Gastrocnemius medialis (tissue), 4 donors: ENCODE data around the gene RALBP1. TPM values are rescaled to one million over a fixed set of nuclear protein-coding genes. Genes with fewer than 3 reads are reported as not detected.

ENCODE experiments used
- ATAC-seq, 2 donors: fragments of 150-250 bp; one replicate each; pipeline ENCODE4 v1.9.1; 2016
- DNase-seq, 2 donors: peaks; one replicate each; pipeline ENCODE4 v3.0.0-alpha.2; 2019
- H3K27ac ChIP-seq, 4 donors: fragments of 200-600 bp; sonication (generic); 1 replicate in 1 of 4; 2 replicates in 3 of 4; pipeline ENCODE4 v1.5.1; 2016 to 2018; ENCODE audit warnings: mild to moderate bottlenecking in 2 of 4, moderate library complexity in 1 of 4
- H3K27me3 ChIP-seq, 3 donors: fragments of 200-600 bp; sonication (generic) in 2 of 3; 1 replicate in 1 of 3; 2 replicates in 2 of 3; pipeline versions ENCODE4 v1.5.1 to v1.6.0; 2016 to 2019; ENCODE audit warnings: mild to moderate bottlenecking in 1 of 3, moderate library complexity in 1 of 3
- H3K36me3 ChIP-seq, 2 donors: fragments of 200-600 bp; sonication (generic) in 1 of 2; one replicate each; pipeline ENCODE4 v1.5.1; 2017 to 2018
- H3K4me1 ChIP-seq, 2 donors: fragments of 200-600 bp; sonication (generic) in 1 of 2; one replicate each; pipeline ENCODE4 v1.5.1; 2016 to 2017; ENCODE audit warnings: mild to moderate bottlenecking in 2 of 2
- H3K4me3 ChIP-seq, 4 donors: fragments of 200-600 bp; sonication (generic) in 3 of 4; 1 replicate in 1 of 4; 2 replicates in 3 of 4; pipeline ENCODE4 v1.5.1; 2016 to 2019; ENCODE audit warnings: mild to moderate bottlenecking in 2 of 4
- H3K9me3 ChIP-seq, 3 donors: fragments of 200-600 bp; sonication (generic) in 2 of 3; 1 replicate in 1 of 3; 2 replicates in 2 of 3; pipeline ENCODE4 v1.5.1; 2016 to 2019
- CTCF ChIP-seq, 5 experiments: fragments of 450-650 bp in 3 of 5; fragments of 200-600 bp in 2 of 5; sonication (generic) in 2 of 5; IDR thresholded peaks in 4 of 5; conservative IDR thresholded peaks in 1 of 5; 1 replicate in 4 of 5; 2 replicates in 1 of 5; pipeline ENCODE4 v1.5.1; 2016 to 2019; ENCODE audit warnings: antibody characterized with exemption in 5 of 5, mild to moderate bottlenecking in 3 of 5, moderate library complexity in 3 of 5
- POLR2A ChIP-seq, 2 donors: fragments of 450-650 bp; IDR thresholded peaks; one replicate each; pipeline ENCODE4 v1.6.1; 2017; ENCODE audit warnings: antibody characterized with exemption in 2 of 2, mild to moderate bottlenecking in 2 of 2, moderate library complexity in 2 of 2
- in situ Hi-C, 4 donors: fragments of 200-750 bp; cut with MboI; loops; one replicate each; pipeline versions ENCODE4 v1.15.0 to v1.8.0; 2017; ENCODE audit warnings: low sequenced_read_pairs in 4 of 4
- intact Hi-C: fragments of 100-400 bp; cut with DNase I; formaldehyde crosslinking; loops from one replicate; pipeline ENCODE4 v1.15.1; 2023; ENCODE audit warnings: low total_unique reads
- total RNA-seq, 4 donors: library from RNA; depleted of rRNA; stranded (reverse); fragments of >200 nt; gene quantifications; one replicate each; pipeline versions ENCODE4 v1.1.0 to v1.2.3, GENCODE V29; 2016

The RALBP1 gene
- total RNA-seq, 4 donors from 2014 or later, result 41.5 to 108 (median 78.1) TPM

- peaks cover 3 to 75% of the 10 kb centered on the region in 2 donors for H3K36me3 ChIP-seq
- intact Hi-C loops, result no loop called here
- DNase-seq, result no peak
- no peaks in the 10 kb centered on the region for H3K4me1 ChIP-seq
- H3K27ac ChIP-seq, result no peak overlapping the region
- in situ Hi-C loops, result no loop called here
- H3K4me3 ChIP-seq, result no peak overlapping the region
- no peak for TF ChIP-seq POLR2A (IDR thresholded peaks at IDR 0.05)
- TF ChIP-seq CTCF (IDR thresholded peaks at IDR 0.05 in 4 of 5, conservative IDR thresholded peaks at IDR 0.05 in 1 of 5), result no peak
- no peak for ATAC-seq
- no peaks in the 10 kb centered on the region for H3K9me3 ChIP-seq
- no peaks in the 10 kb centered on the region for H3K27me3 ChIP-seq
These were observed 74.1 kb downstream of the RALBP1 start for GRCh38 chr18:9549405-9549804.

DNA sequence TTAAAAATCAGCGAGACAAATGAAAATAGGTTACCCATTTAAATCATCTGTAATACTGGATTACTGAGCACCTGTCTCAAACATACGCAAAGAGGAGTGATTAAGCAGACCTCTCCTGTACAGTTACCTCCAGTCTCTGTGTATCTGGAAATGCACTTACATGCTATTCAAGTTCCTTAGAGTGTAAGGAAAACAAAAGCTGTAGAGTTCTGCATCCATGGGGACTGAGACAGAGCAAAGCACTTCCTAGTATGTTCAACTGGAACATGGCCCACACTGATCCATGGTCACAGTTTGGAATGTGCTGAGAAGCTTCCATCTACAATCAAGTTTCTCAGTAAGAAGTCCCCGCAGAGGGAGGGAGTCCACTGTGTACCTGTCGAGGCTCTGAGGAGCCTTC lies 75.1 kb downstream of the RALBP1 start:
- Histone ChIP-seq H3K4me1 (no peaks in the 10 kb centered on the region), H3K36me3 (peaks cover 3 to 85% of the 10 kb centered on the region in 2 donors), H3K27me3 (no peaks in the 10 kb centered on the region), H3K4me3 (no peak overlapping the region), H3K27ac (no peak overlapping the region), H3K9me3 (no peaks in the 10 kb centered on the region)
- DNase-seq, result no peak
- intact Hi-C loops, result no loop called here
- in situ Hi-C loops, result no loop called here
- no peak for TF ChIP-seq POLR2A (IDR thresholded peaks at IDR 0.05)
- no peak for TF ChIP-seq CTCF (IDR thresholded peaks at IDR 0.05 in 4 of 5, conservative IDR thresholded peaks at IDR 0.05 in 1 of 5)
- no peak for ATAC-seq

DNA sequence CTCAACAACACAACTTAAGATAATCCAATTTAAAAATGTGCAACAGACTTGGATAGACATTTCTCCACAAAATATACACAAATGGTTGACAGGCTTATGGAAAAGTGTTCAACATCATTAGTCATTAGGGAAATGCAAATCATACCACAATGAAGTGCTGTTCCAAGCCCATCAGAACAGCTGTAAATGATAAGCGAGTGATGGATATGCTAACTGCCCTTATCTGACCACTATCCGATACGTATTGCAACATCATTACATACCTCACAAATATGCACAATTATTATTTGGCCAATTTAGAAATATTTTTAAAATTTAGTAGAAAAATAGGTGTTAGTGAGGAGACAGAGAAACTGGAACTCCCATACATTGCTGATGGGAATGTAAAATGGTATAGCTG lies 76.9 kb downstream of the RALBP1 start:
- Histone ChIP-seq H3K4me3 (no peak overlapping the region), H3K27ac (no peak overlapping the region), H3K9me3 (no peaks in the 10 kb centered on the region), H3K27me3 (no peaks in the 10 kb centered on the region), H3K4me1 (no peaks in the 10 kb centered on the region), H3K36me3 (peaks cover 0 to 85% of the 10 kb centered on the region in 2 donors)
- ATAC-seq, result no peak
- DNase-seq, result no peak
- in situ Hi-C loops, result no loop called here
- TF ChIP-seq CTCF (IDR thresholded peaks at IDR 0.05 in 4 of 5, conservative IDR thresholded peaks at IDR 0.05 in 1 of 5) (no peak), POLR2A (IDR thresholded peaks at IDR 0.05) (no peak)
- intact Hi-C loops, result no loop called here

DNA sequence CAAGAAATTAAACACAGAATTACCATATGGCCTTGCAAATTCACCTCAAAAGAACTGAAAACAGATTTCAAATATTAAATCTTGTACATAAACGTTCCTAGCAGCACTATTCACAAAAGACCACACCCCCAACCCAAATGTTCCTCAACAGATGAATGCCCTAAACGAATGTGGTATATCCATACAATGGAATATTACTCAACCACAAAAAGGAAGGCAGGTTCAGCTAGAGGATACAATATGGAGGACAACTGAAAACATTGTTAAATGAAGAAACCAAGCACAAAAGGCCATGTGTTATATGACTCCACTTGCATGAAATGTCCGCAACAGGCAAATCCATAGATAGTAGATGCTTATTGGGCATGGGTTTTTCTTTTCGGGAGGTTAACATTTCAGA lies 77.3 kb downstream of the RALBP1 start:
- in situ Hi-C loops, result no loop called here
- H3K27ac ChIP-seq, result no peak overlapping the region
- TF ChIP-seq POLR2A (IDR thresholded peaks at IDR 0.05), result no peak
- no peak for TF ChIP-seq CTCF (IDR thresholded peaks at IDR 0.05 in 4 of 5, conservative IDR thresholded peaks at IDR 0.05 in 1 of 5)
- H3K4me1 ChIP-seq, result no peaks in the 10 kb centered on the region
- intact Hi-C loops, result no loop called here
- ATAC-seq (no peak), DNase-seq (no peak)
- no peak overlapping the region for H3K4me3 ChIP-seq
- H3K9me3 ChIP-seq, result no peaks in the 10 kb centered on the region
- H3K27me3 ChIP-seq, result no peaks in the 10 kb centered on the region
- H3K36me3 ChIP-seq, result peaks cover 0 to 85% of the 10 kb centered on the region in 2 donors

DNA sequence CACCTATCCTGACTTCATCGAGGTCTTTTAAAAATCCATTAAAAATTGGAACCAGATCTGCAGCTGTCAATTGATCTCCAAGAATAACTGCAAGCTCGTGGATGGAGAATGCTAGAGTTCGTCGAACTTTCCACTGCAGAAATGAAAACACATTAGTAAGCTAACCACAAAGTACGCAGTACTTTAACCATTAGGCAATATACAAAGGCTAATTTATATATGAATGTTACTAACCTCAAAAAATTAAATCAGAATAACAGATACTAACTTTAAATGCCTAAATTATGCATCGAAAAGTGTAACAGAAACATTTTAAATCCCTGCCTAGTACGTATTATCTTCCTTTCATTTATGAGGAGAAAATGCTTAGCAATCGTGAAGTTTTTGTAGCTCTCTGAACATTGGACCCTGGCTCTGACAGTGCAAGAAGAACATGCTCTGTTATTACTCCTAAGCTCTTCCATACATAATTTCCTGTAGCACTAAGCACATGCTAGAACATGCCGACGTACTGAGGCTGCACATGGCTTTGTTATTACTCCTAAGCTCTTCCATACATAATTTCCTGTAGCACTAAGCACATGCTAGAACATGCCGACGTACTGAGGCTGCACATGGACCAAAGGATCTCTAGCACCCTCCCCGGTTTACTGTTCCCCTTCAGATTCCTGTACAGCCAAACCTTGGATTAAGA lies 82.1 kb downstream of the RALBP1 start:
- Histone ChIP-seq H3K9me3 (no peaks in the 10 kb centered on the region), H3K4me1 (no peaks in the 10 kb centered on the region), H3K27me3 (no peaks in the 10 kb centered on the region), H3K4me3 (no peak overlapping the region), H3K36me3 (peaks cover 0 to 88% of the 10 kb centered on the region in 2 donors), H3K27ac (no peak overlapping the region)
- DNase-seq (no peak), ATAC-seq (no peak)
- TF ChIP-seq CTCF (IDR thresholded peaks at IDR 0.05 in 4 of 5, conservative IDR thresholded peaks at IDR 0.05 in 1 of 5) (no peak), POLR2A (IDR thresholded peaks at IDR 0.05) (no peak)
- in situ Hi-C loops (no loop called here), intact Hi-C loops (no loop called here)
